Upper lobe of right lung (tissue), 1 donor: ENCODE data around the gene CDH5. TPM values are rescaled to one million over a fixed set of nuclear protein-coding genes. Genes with fewer than 3 reads are reported as not detected.

Experiments used
- ATAC-seq: fragments of 200-7000 bp; cut with Tn5 transposase; one replicate; pipeline ENCODE4 v1.9.1; 2020; ENCODE audit warnings: mild to moderate bottlenecking, moderate library complexity
- DNase-seq: peaks from one replicate; pipeline ENCODE4 v3.0.0-alpha.2; 2020
- H3K27ac ChIP-seq: fragments of 200-600 bp; one replicate; pipeline ENCODE4 v1.8.0; 2022
- H3K27me3 ChIP-seq: fragments of 200-600 bp; one replicate; pipeline ENCODE4 v1.8.0; 2022; ENCODE audit warnings: mild to moderate bottlenecking
- H3K36me3 ChIP-seq: fragments of 200-600 bp; one replicate; pipeline ENCODE4 v1.8.0; 2022
- H3K4me1 ChIP-seq: fragments of 200-600 bp; one replicate; pipeline ENCODE4 v1.8.0; 2022
- H3K4me3 ChIP-seq: fragments of 200-600 bp; one replicate; pipeline ENCODE4 v1.8.0; 2022; ENCODE audit warnings: mild to moderate bottlenecking
- H3K9me3 ChIP-seq: fragments of 200-600 bp; one replicate; pipeline ENCODE4 v1.8.0; 2022
- intact Hi-C: fragments of 100-400 bp; cut with DNase I; formaldehyde crosslinking; loops from one replicate; pipeline ENCODE4 v1.11.0; 2022
- total RNA-seq: library from RNA; stranded (reverse); fragmentation: NEBNext Ultra II Directional; extraction: Animal tissue kit (Norgen Biotek cat#: 25700); gene quantifications from one replicate; pipeline ENCODE4 v1.2.1, GENCODE V29; 2021
- TF ChIP-seq, protein P1 (sequence below): fragments of 200-600 bp; IDR thresholded peaks from one replicate; pipeline ENCODE4 v1.8.0; 2022; ENCODE audit warnings: antibody characterized with exemption
- donor health status: DM: no; HTN: yes; CAD: no; lungs with severe emphysema.

Gene CDH5
- total RNA-seq, 1 donor from 2014 or later = 144 TPM

GRCh38 chr16:66401610-66402009, 35.1 kb downstream of the CDH5 start:
- ATAC-seq (no peak), DNase-seq (no peak)
- no peak overlapping the region for H3K27ac ChIP-seq
- TF ChIP-seq, protein P1, sequence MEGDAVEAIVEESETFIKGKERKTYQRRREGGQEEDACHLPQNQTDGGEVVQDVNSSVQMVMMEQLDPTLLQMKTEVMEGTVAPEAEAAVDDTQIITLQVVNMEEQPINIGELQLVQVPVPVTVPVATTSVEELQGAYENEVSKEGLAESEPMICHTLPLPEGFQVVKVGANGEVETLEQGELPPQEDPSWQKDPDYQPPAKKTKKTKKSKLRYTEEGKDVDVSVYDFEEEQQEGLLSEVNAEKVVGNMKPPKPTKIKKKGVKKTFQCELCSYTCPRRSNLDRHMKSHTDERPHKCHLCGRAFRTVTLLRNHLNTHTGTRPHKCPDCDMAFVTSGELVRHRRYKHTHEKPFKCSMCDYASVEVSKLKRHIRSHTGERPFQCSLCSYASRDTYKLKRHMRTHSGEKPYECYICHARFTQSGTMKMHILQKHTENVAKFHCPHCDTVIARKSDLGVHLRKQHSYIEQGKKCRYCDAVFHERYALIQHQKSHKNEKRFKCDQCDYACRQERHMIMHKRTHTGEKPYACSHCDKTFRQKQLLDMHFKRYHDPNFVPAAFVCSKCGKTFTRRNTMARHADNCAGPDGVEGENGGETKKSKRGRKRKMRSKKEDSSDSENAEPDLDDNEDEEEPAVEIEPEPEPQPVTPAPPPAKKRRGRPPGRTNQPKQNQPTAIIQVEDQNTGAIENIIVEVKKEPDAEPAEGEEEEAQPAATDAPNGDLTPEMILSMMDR = no peak
- H3K4me3 ChIP-seq = no peak overlapping the region
- no peaks in the 10 kb centered on the region for H3K36me3 ChIP-seq
- H3K9me3 ChIP-seq = no peaks in the 10 kb centered on the region
- intact Hi-C loops = loop anchor here (10.0 kb wide), 1 partner anchor 83 kb away; no protein-coding TSS in a partner anchor
- peaks cover 3% of the 10 kb centered on the region for H3K27me3 ChIP-seq
- H3K4me1 ChIP-seq = peaks cover 1% of the 10 kb centered on the region

- Histone ChIP-seq H3K9me3 (no peaks in the 10 kb centered on the region), H3K4me3 (no peak overlapping the region), H3K4me1 (peaks cover 7% of the 10 kb centered on the region), H3K36me3 (no peaks in the 10 kb centered on the region), H3K27ac (no peak overlapping the region), H3K27me3 (peaks cover 3% of the 10 kb centered on the region)
- ATAC-seq (no peak), DNase-seq (no peak)
- TF ChIP-seq, protein P1 = no peak
- intact Hi-C loops = loop anchor here (10.0 kb wide), 1 partner anchor 83 kb away; no protein-coding TSS in a partner anchor
Measured at GRCh38 chr16:66402166-66402565, 35.7 kb downstream of the CDH5 start.

GRCh38 chr16:66402591-66403230, 36.2 kb downstream of the CDH5 start:
- Histone ChIP-seq H3K4me3 (no peak overlapping the region), H3K36me3 (no peaks in the 10 kb centered on the region), H3K27me3 (peaks cover 3% of the 10 kb centered on the region), H3K4me1 (peaks cover 10% of the 10 kb centered on the region), H3K27ac (no peak overlapping the region), H3K9me3 (no peaks in the 10 kb centered on the region)
- no peak for DNase-seq
- ATAC-seq = no peak
- TF ChIP-seq, protein P1 = no peak
- intact Hi-C loops = loop anchor here (10.0 kb wide), 1 partner anchor 82 kb away; no protein-coding TSS in a partner anchor

- TF ChIP-seq, protein P1 = no peak
- H3K27me3 ChIP-seq = peaks cover 3% of the 10 kb centered on the region
- DNase-seq = no peak
- no peak overlapping the region for H3K4me3 ChIP-seq
- no peaks in the 10 kb centered on the region for H3K36me3 ChIP-seq
- H3K9me3 ChIP-seq = no peaks in the 10 kb centered on the region
- no peak for ATAC-seq
- H3K27ac ChIP-seq = no peak overlapping the region
- intact Hi-C loops = loop anchor here (10.0 kb wide), 1 partner anchor 81 kb away; no protein-coding TSS in a partner anchor
- peaks cover 20% of the 10 kb centered on the region for H3K4me1 ChIP-seq
Measured at GRCh38 chr16:66403531-66404145, 37.1 kb downstream of the CDH5 start.

DNA sequence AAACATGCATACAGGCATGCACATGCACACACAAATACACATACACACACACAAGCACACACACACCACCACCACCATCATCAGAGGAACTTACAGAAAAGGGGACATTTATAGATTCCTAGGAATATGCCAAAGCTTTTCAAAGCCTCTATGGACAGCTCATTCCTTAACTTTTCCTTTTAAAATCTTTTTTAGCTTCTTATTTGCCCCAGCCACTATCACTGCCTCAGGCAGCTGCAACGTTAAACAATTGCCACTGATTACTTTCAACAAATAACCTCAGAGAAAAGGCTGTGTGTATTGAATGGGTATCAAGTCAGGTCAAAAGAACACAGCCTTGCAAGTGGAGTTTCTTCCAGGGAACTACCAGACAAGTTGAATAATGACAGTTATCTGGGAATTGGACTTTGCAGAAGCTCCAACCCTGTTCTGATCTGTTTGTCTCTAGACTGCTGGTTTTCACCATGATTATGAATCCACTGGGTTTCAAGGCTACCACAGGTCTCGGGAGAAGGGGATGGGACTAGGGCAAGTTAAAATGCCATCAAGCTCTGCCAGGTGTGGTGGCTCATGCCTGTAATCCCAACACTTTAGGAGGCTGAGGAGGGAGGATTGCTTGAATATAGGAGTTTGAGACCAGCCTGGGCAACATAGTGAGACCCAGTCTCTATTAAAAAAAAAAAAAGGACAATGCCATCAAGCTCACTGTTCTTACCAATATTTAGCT, 38.7 kb downstream of the CDH5 start:
- Histone ChIP-seq H3K27me3 (peaks cover 3% of the 10 kb centered on the region), H3K27ac (no peak overlapping the region), H3K9me3 (no peaks in the 10 kb centered on the region), H3K4me3 (no peak overlapping the region), H3K4me1 (peaks cover 24% of the 10 kb centered on the region), H3K36me3 (no peaks in the 10 kb centered on the region)
- TF ChIP-seq, protein P1 = no peak
- DNase-seq (no peak), ATAC-seq (no peak)
- intact Hi-C loops = loop anchor here (10.0 kb wide), 1 partner anchor 80 kb away; no protein-coding TSS in a partner anchor
